H1 (cell line): ENCODE data around the gene RTCA. TPM values are rescaled to one million over a fixed set of nuclear protein-coding genes. Genes with fewer than 3 reads are reported as not detected.

Experiments
- CTCF ChIA-PET: fragments of 300-600 bp; sonication (Branson Sonifier 250); formaldehyde crosslinking; loops from one replicate; lab custom pipeline; 2021; ENCODE audit not compliant: partially characterized antibody; lab: Charles Lee
- POLR2A ChIA-PET: fragments of 300-600 bp; sonication (Branson Sonifier 250); formaldehyde crosslinking; loops from one replicate; lab custom pipeline; 2021; ENCODE audit warnings: inconsistent platforms; ENCODE audit not compliant: partially characterized antibody; lab: Charles Lee
- DNase-seq, 2 experiments: peaks; one replicate each; pipeline versions ENCODE4 v3.0.0 to v3.0.0-alpha.2; 2010 to 2022; ENCODE audit warnings: low spot score in 2 of 2, low read depth in 1 of 2, mixed read lengths in 1 of 2
- FAIRE-seq: peaks from 2 replicates; lab custom pipeline; 2011; peaks lifted over from hg19 to GRCh38; lab: Jason Lieb, UNC
- H2AFZ ChIP-seq: 2 replicates; pipeline ENCODE4 v1.8.1; 2012; ENCODE audit warnings: low read length, inconsistent platforms
- H2AK5ac ChIP-seq: 2 replicates; pipeline ENCODE4 v1.6.1; 2013; ENCODE audit warnings: low read depth, low read length
- H2BK120ac ChIP-seq: replicated peaks from 2 replicates; pipeline ENCODE3; 2013; ENCODE audit warnings: low read depth, low read length, inconsistent platforms
- H2BK12ac ChIP-seq: 2 replicates; pipeline ENCODE4 v1.6.1; 2013; ENCODE audit warnings: low read depth, low read length
- H2BK15ac ChIP-seq: 2 replicates; pipeline ENCODE4 v1.6.1; 2013; ENCODE audit warnings: low read length
- H2BK20ac ChIP-seq: 2 replicates; pipeline ENCODE4 v1.6.1; 2013; ENCODE audit warnings: low read length
- H2BK5ac ChIP-seq: 2 replicates; pipeline ENCODE4 v1.6.1; 2013; ENCODE audit warnings: low read depth, low read length
- H3K14ac ChIP-seq: 2 replicates; pipeline ENCODE4 v1.6.1; 2013; ENCODE audit warnings: inconsistent platforms; ENCODE audit not compliant: insufficient read length
- H3K18ac ChIP-seq: 2 replicates; pipeline ENCODE4 v1.6.1; 2013; ENCODE audit warnings: low read length; ENCODE audit errors: extremely low read depth
- H3K23ac ChIP-seq: 2 replicates; pipeline ENCODE4 v1.6.1; 2013; ENCODE audit warnings: inconsistent platforms; ENCODE audit not compliant: insufficient read length
- H3K23me2 ChIP-seq: 2 replicates; pipeline ENCODE4 v1.6.1; 2013; ENCODE audit warnings: low read depth, low read length
- H3K27ac ChIP-seq: 2 replicates; pipeline ENCODE4 v1.6.1; 2011; ENCODE audit warnings: low read depth, low read length, inconsistent platforms
- H3K27me3 ChIP-seq, 4 experiments: replicated peaks in 1 of 4; 1 replicate in 1 of 4; 2 replicates in 3 of 4; pipeline versions ENCODE4 v1.6.1 to v1.8.1; 2011 to 2013; ENCODE audit warnings: low read length in 3 of 4, mild to moderate bottlenecking in 3 of 4, inconsistent platforms in 2 of 4, mixed read lengths in 2 of 4, moderate library complexity in 1 of 4; ENCODE audit not compliant: control insufficient read depth in 3 of 4, insufficient read depth in 3 of 4; ENCODE audit errors: extremely low read depth in 1 of 4
- H3K36me3 ChIP-seq, 4 experiments: 2 replicates each; pipeline versions ENCODE4 v1.6.1 to v1.8.1; 2011 to 2013; ENCODE audit warnings: mild to moderate bottlenecking in 4 of 4, low read length in 3 of 4, moderate library complexity in 2 of 4, control low read depth in 1 of 4, inconsistent platforms in 1 of 4; ENCODE audit not compliant: insufficient read depth in 4 of 4, control insufficient read depth in 2 of 4
- H3K4ac ChIP-seq: replicated peaks from 2 replicates; pipeline ENCODE3; 2013; ENCODE audit warnings: low read length, low read depth, mixed read lengths, inconsistent platforms; ENCODE audit not compliant: insufficient read length
- H3K4me1 ChIP-seq, 4 experiments: replicated peaks in 1 of 4; 1 replicate in 1 of 4; 2 replicates in 3 of 4; pipeline versions ENCODE4 v1.6.1 to v1.8.1; 2011 to 2013; ENCODE audit warnings: low read length in 3 of 4, inconsistent platforms in 2 of 4, mixed read lengths in 1 of 4; ENCODE audit not compliant: insufficient read depth in 4 of 4, control insufficient read depth in 3 of 4
- H3K4me2 ChIP-seq, 2 experiments: 2 replicates each; pipeline versions ENCODE4 v1.6.1 to v1.8.1; 2011 to 2013; ENCODE audit warnings: low read depth in 2 of 2, low read length in 2 of 2, control low read depth in 1 of 2, inconsistent platforms in 1 of 2, mild to moderate bottlenecking in 1 of 2; ENCODE audit not compliant: insufficient read depth in 1 of 2
- H3K4me3 ChIP-seq, 4 experiments: fragments of 200-600, 300-600 bp in 1 of 4; sonication (generic), shearing (Covaris generic), sonication (Bioruptor Twin) in 1 of 4; 2 replicates each; pipeline versions ENCODE4 v1.5.1 to v1.8.1; 2011 to 2016; ENCODE audit warnings: low read length in 4 of 4, low read depth in 3 of 4, control low read depth in 2 of 4, inconsistent platforms in 2 of 4, mild to moderate bottlenecking in 2 of 4, mixed read lengths in 1 of 4, moderate library complexity in 1 of 4; ENCODE audit not compliant: insufficient read depth in 2 of 4; ENCODE audit errors: extremely low read depth in 1 of 4
- H3K56ac ChIP-seq: replicated peaks from 2 replicates; pipeline ENCODE3; 2013; ENCODE audit warnings: low read depth, mild to moderate bottlenecking, mixed read lengths, low read length, inconsistent platforms; ENCODE audit not compliant: insufficient read length
- H3K79me1 ChIP-seq: 2 replicates; pipeline ENCODE4 v1.6.1; 2013; ENCODE audit warnings: low read depth, low read length, control low read depth
- H3K79me2 ChIP-seq, 2 experiments: 2 replicates each; pipeline versions ENCODE4 v1.6.1 to v1.8.1; 2012 to 2013; ENCODE audit warnings: low read length in 2 of 2, mild to moderate bottlenecking in 2 of 2, inconsistent platforms in 1 of 2; ENCODE audit not compliant: insufficient read depth in 2 of 2, control insufficient read depth in 1 of 2
- H3K9ac ChIP-seq, 4 experiments: replicated peaks in 1 of 4; 1 replicate in 1 of 4; 2 replicates in 3 of 4; pipeline versions ENCODE4 v1.6.1 to v1.8.1; 2011 to 2013; ENCODE audit warnings: low read depth in 3 of 4, low read length in 3 of 4, control low read depth in 2 of 4, mild to moderate bottlenecking in 2 of 4, moderate library complexity in 2 of 4, inconsistent platforms in 1 of 4; ENCODE audit errors: extremely low read depth in 1 of 4
- H3K9me3 ChIP-seq, 2 experiments: 2 replicates each; pipeline versions ENCODE4 v1.6.1 to v1.8.1; 2012 to 2013; ENCODE audit warnings: mild to moderate bottlenecking in 2 of 2, moderate library complexity in 2 of 2, control low read depth in 1 of 2, inconsistent platforms in 1 of 2, low read depth in 1 of 2, low read length in 1 of 2, mixed read lengths in 1 of 2; ENCODE audit not compliant: insufficient read depth in 2 of 2
- H4K20me1 ChIP-seq, 2 experiments: replicated peaks in 1 of 2; 2 replicates each; pipeline versions ENCODE3 to v1.8.1; 2011 to 2013; ENCODE audit warnings: inconsistent platforms in 2 of 2, low read length in 2 of 2, mild to moderate bottlenecking in 1 of 2; ENCODE audit not compliant: insufficient read depth in 2 of 2, control insufficient read depth in 1 of 2
- H4K5ac ChIP-seq: 2 replicates; pipeline ENCODE4 v1.6.1; 2013; ENCODE audit warnings: low read length, low read depth, mixed read lengths, inconsistent platforms; ENCODE audit not compliant: insufficient read length
- H4K8ac ChIP-seq: 2 replicates; pipeline ENCODE4 v1.8.0; 2013; ENCODE audit warnings: mild to moderate bottlenecking, moderate library complexity, low read length, inconsistent platforms; ENCODE audit not compliant: insufficient read depth; ENCODE audit errors: extremely low read depth
- H4K91ac ChIP-seq: replicated peaks from 2 replicates; pipeline ENCODE3; 2013; ENCODE audit warnings: low read length, mixed read lengths, inconsistent platforms; ENCODE audit not compliant: insufficient read length
- BACH1 ChIP-seq: IDR thresholded peaks from 2 replicates; pipeline ENCODE4 v1.6.1; 2012; ENCODE audit warnings: low read length, improper control_type of control experiment
- WGBS, 2 experiments: shearing (Covaris generic) in 1 of 2; methylation state at CpG; one replicate each; pipeline versions ENCODE4 v1.1.6 to v1.1.7; 2013 to 2015; ENCODE audit warnings: low lambda C conversion rate in 2 of 2, mixed read lengths in 2 of 2, inconsistent platforms in 1 of 2, low coverage in 1 of 2, missing lambda C conversion rate in 1 of 2; ENCODE audit not compliant: insufficient replicate concordance in 2 of 2, insufficient coverage in 1 of 2, insufficient read length in 1 of 2; ENCODE audit errors: extremely low coverage in 1 of 2, missing lambda C conversion rate in 1 of 2; 5-methylcytosine and 5-hydroxymethylcytosine counted together
- polyA plus RNA-seq, 7 experiments: library from polyadenylated mRNA; depleted of rRNA in 3 of 7; stranded (reverse) in 5 of 7; unstranded in 2 of 7; fragments of >200 nt in 5 of 7; fragments of 200-250 nt in 2 of 7; gene quantifications; 1 replicate in 5 of 7; 2 replicates in 1 of 7; 4 replicates in 1 of 7; pipeline versions ENCODE4 v1.2.1 to v1.2.3, GENCODE V29; 2011 to 2013; ENCODE audit warnings: missing spikeins in 2 of 7, mixed read lengths in 2 of 7
- total RNA-seq: library from RNA; stranded (reverse); fragmentation: NEBNext Ultra II Directional; extraction: Animal tissue kit (Norgen Biotek cat#: 25700); gene quantifications from 2 replicates; pipeline ENCODE4 v1.2.1, GENCODE V29; 2021

Gene RTCA
- total and polyA plus RNA-seq, 2 of the 8 experiments (the other 6 are each of a cell fraction or from before 2014, with no cell fraction given), result 13.8 to 31.6 TPM

GRCh38 chr1:100340494-100340893 is 74.5 kb downstream of the RTCA start:
- H3K4me3 ChIP-seq, result no peak overlapping the region
- H3K9ac ChIP-seq, result no peak overlapping the region
- no peak overlapping the region for H3K23ac ChIP-seq
- no peak overlapping the region for H2BK15ac ChIP-seq
- H3K9me3 ChIP-seq, result no peaks in the 10 kb centered on the region
- H3K27ac ChIP-seq, result no peak overlapping the region
- H3K4ac ChIP-seq, result no peak overlapping the region
- no peak overlapping the region for H2BK5ac ChIP-seq
- H3K27me3 ChIP-seq, result no peaks in the 10 kb centered on the region
- WGBS, 2 experiments, result 88% methylated on average over 1 of the region's 1 CpG; no CpG with 5 or more reads in 1 of the 2 experiments
- no peak overlapping the region for H2AFZ ChIP-seq
- H3K4me1 ChIP-seq, result peaks cover 0 to 4% (median under 1%) of the 10 kb centered on the region in 4 experiments; a peak in 2 of 7 replicates
- ChIA-PET CTCF (no interaction called here), POLR2A (no interaction called here)
- H4K5ac ChIP-seq, result no peak overlapping the region
- H4K91ac ChIP-seq, result no peak overlapping the region
- no peak overlapping the region for H2AK5ac ChIP-seq
- no peak overlapping the region for H4K8ac ChIP-seq
- H3K79me1 ChIP-seq, result no peaks in the 10 kb centered on the region
- no peak overlapping the region for H2BK12ac ChIP-seq
- no peaks in the 10 kb centered on the region; a peak in 1 of 8 replicates for H3K36me3 ChIP-seq
- no peak for DNase-seq
- H2BK20ac ChIP-seq, result no peak overlapping the region
- H3K18ac ChIP-seq, result no peak overlapping the region
- no peak overlapping the region for H2BK120ac ChIP-seq
- no peak for FAIRE-seq
- no peaks in the 10 kb centered on the region for H3K79me2 ChIP-seq
- H3K56ac ChIP-seq, result no peak overlapping the region
- no peaks in the 10 kb centered on the region for H4K20me1 ChIP-seq
- no peaks in the 10 kb centered on the region for H3K23me2 ChIP-seq
- no peak overlapping the region for H3K4me2 ChIP-seq
- H3K14ac ChIP-seq, result no peak overlapping the region
- no peak for TF ChIP-seq BACH1
